OCI-LY3 (cell line): Measurements from ENCODE around the gene TMEM258.
A peak's percentile ranks its signal among the peaks of the same experiment; 100 is the strongest.

Experiments used
- H2AFZ ChIP-seq: fragments of 200-600, 300-600 bp; shearing (Covaris generic); 2 replicates; pipeline ENCODE4 v1.6.0; 2014; ENCODE audit warnings: antibody characterized with exemption, low read depth, low read length
- H3K27ac ChIP-seq: fragments of 200-600, 300-600 bp; sonication (generic); 2 replicates; pipeline ENCODE4 v1.5.1; 2014; ENCODE audit warnings: mild to moderate bottlenecking, low read length, moderate library complexity, mixed read lengths
- H3K27me3 ChIP-seq: fragments of 200-600, 300-600 bp; sonication (generic); 2 replicates; pipeline ENCODE4 v1.6.1; 2014; ENCODE audit warnings: low read depth, low read length, mixed read lengths
- H3K36me3 ChIP-seq: fragments of 200-600, 300-600 bp; sonication (generic); replicated peaks from 2 replicates; pipeline ENCODE3; 2014; ENCODE audit warnings: low read depth, low read length, mixed read lengths
- H3K4me1 ChIP-seq: fragments of 300-600, 200-600 bp; sonication (generic); 2 replicates; pipeline ENCODE4 v1.6.1; 2014; ENCODE audit warnings: low read length, mixed read lengths
- H3K4me2 ChIP-seq: fragments of 200-600, 300-600 bp; sonication (generic); 2 replicates; pipeline ENCODE4 v1.6.1; 2014; ENCODE audit warnings: low read length, mixed read lengths
- H3K4me3 ChIP-seq: fragments of 300-600, 200-600 bp; sonication (generic); 2 replicates; pipeline ENCODE4 v1.5.1; 2014; ENCODE audit warnings: antibody characterized with exemption, mild to moderate bottlenecking, low read length, moderate library complexity
- H3K79me2 ChIP-seq: fragments of 300-600, 200-600 bp; shearing (Covaris generic); 2 replicates; pipeline ENCODE4 v1.6.1; 2014; ENCODE audit warnings: mild to moderate bottlenecking, low read length, mixed read lengths
- H3K9ac ChIP-seq: fragments of 300-600, 200-600 bp; shearing (Covaris generic); 2 replicates; pipeline ENCODE4 v1.6.0; 2014; ENCODE audit warnings: mild to moderate bottlenecking, low read length, moderate library complexity
- H3K9me3 ChIP-seq: fragments of 200-600, 300-600 bp; shearing (Covaris generic); 2 replicates; pipeline ENCODE4 v1.6.1; 2014; ENCODE audit warnings: low read length, mixed read lengths; ENCODE audit not compliant: insufficient read depth
- H4K20me1 ChIP-seq: fragments of 200-600, 300-600 bp; sonication (generic); 2 replicates; pipeline ENCODE4 v1.6.1; 2016; ENCODE audit warnings: low read length, mixed read lengths; ENCODE audit not compliant: insufficient read depth
- EZH2phosphoT487 ChIP-seq: fragments of 200-600 bp; shearing (Covaris generic); IDR thresholded peaks from 2 replicates; pipeline ENCODE4 v1.6.1; 2018; ENCODE audit warnings: antibody characterized with exemption, mixed run types, low read depth
- TF ChIP-seq, protein P1 (sequence below): fragments of 200-600, 300-600 bp; sonication (generic); IDR thresholded peaks from 2 replicates; pipeline ENCODE4 v1.5.1; 2014; ENCODE audit warnings: antibody characterized with exemption, low read length, low read depth

The TMEM258 gene

GRCh38 chr11:61749591-61750217 is 42.7 kb downstream of the TMEM258 start:
- no peak overlapping the region for H3K4me2 ChIP-seq
- H3K4me3 ChIP-seq, result no peak overlapping the region
- H4K20me1 ChIP-seq, result no peaks in the 10 kb centered on the region
- TF ChIP-seq EZH2phosphoT487, result no peak
- TF ChIP-seq, protein P1, sequence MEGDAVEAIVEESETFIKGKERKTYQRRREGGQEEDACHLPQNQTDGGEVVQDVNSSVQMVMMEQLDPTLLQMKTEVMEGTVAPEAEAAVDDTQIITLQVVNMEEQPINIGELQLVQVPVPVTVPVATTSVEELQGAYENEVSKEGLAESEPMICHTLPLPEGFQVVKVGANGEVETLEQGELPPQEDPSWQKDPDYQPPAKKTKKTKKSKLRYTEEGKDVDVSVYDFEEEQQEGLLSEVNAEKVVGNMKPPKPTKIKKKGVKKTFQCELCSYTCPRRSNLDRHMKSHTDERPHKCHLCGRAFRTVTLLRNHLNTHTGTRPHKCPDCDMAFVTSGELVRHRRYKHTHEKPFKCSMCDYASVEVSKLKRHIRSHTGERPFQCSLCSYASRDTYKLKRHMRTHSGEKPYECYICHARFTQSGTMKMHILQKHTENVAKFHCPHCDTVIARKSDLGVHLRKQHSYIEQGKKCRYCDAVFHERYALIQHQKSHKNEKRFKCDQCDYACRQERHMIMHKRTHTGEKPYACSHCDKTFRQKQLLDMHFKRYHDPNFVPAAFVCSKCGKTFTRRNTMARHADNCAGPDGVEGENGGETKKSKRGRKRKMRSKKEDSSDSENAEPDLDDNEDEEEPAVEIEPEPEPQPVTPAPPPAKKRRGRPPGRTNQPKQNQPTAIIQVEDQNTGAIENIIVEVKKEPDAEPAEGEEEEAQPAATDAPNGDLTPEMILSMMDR, result no peak
- no peaks in the 10 kb centered on the region for H3K36me3 ChIP-seq
- H3K4me1 ChIP-seq, result no peaks in the 10 kb centered on the region
- H3K9ac ChIP-seq, result no peak overlapping the region
- H2AFZ ChIP-seq, result no peak overlapping the region
- no peaks in the 10 kb centered on the region for H3K9me3 ChIP-seq
- H3K27ac ChIP-seq, result no peak overlapping the region
- H3K79me2 ChIP-seq, result no peaks in the 10 kb centered on the region
- no peaks in the 10 kb centered on the region; the same call in 1 of the 2 replicates for H3K27me3 ChIP-seq

GRCh38 chr11:61747967-61748285 is 44.5 kb downstream of the TMEM258 start:
- peak overlapping the region; percentile 74; the same call in 1 of the 2 replicates for H2AFZ ChIP-seq
- 0 out of 2 replicates have a peak overlapping the region, but pooled peaks have one; percentile 28 for H3K4me3 ChIP-seq
- no peak overlapping the region for H3K27ac ChIP-seq
- H3K9me3 ChIP-seq, result no peaks in the 10 kb centered on the region
- no peaks in the 10 kb centered on the region for H3K79me2 ChIP-seq
- no peaks in the 10 kb centered on the region for H3K36me3 ChIP-seq
- H3K4me2 ChIP-seq, result peak overlapping the region; percentile 53
- H3K9ac ChIP-seq, result no peak overlapping the region
- H4K20me1 ChIP-seq, result no peaks in the 10 kb centered on the region
- H3K27me3 ChIP-seq, result no peaks in the 10 kb centered on the region; the same call in 1 of the 2 replicates
- H3K4me1 ChIP-seq, result no peaks in the 10 kb centered on the region
- no peak for TF ChIP-seq EZH2phosphoT487
- TF ChIP-seq, protein P1, result peak; percentile 29; the same call in 1 of the 2 replicates

DNA sequence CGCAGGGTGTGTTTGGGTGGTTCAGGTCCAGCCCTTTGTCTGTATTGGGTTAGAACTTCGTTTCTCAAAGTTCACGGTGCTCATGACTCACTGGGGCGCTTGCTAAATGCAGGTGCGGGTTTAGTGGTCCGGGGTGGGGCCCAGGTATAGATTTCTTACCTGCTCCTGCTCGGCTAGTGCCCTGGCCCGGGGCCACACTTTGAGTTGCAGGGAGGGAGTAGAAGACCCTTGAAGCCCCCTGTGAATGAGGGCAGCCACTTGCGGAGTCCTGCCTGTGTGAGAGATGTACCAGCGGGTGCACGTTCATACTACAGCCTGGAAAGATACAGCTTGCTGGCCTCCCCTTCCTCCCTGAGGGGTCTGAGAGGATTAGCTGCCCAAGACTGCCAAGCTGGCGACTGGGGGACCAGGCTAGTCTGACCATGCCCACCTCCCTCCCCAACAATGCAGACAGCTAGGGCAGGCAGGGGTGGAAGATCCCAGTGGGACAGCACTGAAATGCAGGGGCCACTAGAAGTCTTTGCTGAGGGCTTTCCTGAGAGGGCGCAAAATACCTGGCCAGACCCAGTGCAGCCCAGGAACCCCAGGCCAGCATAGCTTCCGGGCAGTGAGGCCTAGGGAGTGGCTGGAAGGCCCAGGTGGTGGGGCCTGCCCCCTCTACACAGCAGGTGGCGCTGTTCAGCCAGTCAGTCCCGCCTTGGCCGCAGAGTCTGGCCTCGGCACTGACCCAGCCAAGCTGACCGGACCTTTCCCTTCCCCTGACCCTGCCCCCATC is 45.0 kb downstream of the TMEM258 start:
- no peaks in the 10 kb centered on the region for H3K9me3 ChIP-seq
- H4K20me1 ChIP-seq, result no peaks in the 10 kb centered on the region
- H2AFZ ChIP-seq, result peak overlapping the region; percentile 74; the same call in 1 of the 2 replicates
- peak overlapping the region; percentile 53 for H3K4me2 ChIP-seq
- 0 out of 2 replicates have a peak overlapping the region, but pooled peaks have one; percentile 28 for H3K4me3 ChIP-seq
- no peak for TF ChIP-seq EZH2phosphoT487
- TF ChIP-seq, protein P1, result peak; percentile 96
- no peaks in the 10 kb centered on the region for H3K4me1 ChIP-seq
- H3K79me2 ChIP-seq, result no peaks in the 10 kb centered on the region
- no peak overlapping the region for H3K9ac ChIP-seq
- no peaks in the 10 kb centered on the region for H3K36me3 ChIP-seq
- H3K27ac ChIP-seq, result no peak overlapping the region
- no peaks in the 10 kb centered on the region; the same call in 1 of the 2 replicates for H3K27me3 ChIP-seq

- Histone ChIP-seq H3K79me2 (no peaks in the 10 kb centered on the region), H3K36me3 (no peaks in the 10 kb centered on the region), H4K20me1 (no peaks in the 10 kb centered on the region), H3K4me1 (no peaks in the 10 kb centered on the region), H2AFZ (no peak overlapping the region), H3K27me3 (no peaks in the 10 kb centered on the region; the same call in 1 of the 2 replicates), H3K9me3 (no peaks in the 10 kb centered on the region), H3K9ac (no peak overlapping the region), H3K4me2 (no peak overlapping the region), H3K4me3 (no peak overlapping the region), H3K27ac (no peak overlapping the region)
- no peak for TF ChIP-seq EZH2phosphoT487
- TF ChIP-seq, protein P1, result no peak
These were observed 45.8 kb downstream of the TMEM258 start for GRCh38 chr11:61746442-61747191.
